ENCODE results near the gene RUBCN. TPM values are rescaled to one million over a fixed set of nuclear protein-coding genes. Genes with fewer than 3 reads are reported as not detected.

RUBCN gene
- total and polyA plus RNA-seq, 2 of the 13 experiments (the other 11 are each of a cell fraction or from before 2014, with no cell fraction given): 5.2 to 8.1 TPM

DNA sequence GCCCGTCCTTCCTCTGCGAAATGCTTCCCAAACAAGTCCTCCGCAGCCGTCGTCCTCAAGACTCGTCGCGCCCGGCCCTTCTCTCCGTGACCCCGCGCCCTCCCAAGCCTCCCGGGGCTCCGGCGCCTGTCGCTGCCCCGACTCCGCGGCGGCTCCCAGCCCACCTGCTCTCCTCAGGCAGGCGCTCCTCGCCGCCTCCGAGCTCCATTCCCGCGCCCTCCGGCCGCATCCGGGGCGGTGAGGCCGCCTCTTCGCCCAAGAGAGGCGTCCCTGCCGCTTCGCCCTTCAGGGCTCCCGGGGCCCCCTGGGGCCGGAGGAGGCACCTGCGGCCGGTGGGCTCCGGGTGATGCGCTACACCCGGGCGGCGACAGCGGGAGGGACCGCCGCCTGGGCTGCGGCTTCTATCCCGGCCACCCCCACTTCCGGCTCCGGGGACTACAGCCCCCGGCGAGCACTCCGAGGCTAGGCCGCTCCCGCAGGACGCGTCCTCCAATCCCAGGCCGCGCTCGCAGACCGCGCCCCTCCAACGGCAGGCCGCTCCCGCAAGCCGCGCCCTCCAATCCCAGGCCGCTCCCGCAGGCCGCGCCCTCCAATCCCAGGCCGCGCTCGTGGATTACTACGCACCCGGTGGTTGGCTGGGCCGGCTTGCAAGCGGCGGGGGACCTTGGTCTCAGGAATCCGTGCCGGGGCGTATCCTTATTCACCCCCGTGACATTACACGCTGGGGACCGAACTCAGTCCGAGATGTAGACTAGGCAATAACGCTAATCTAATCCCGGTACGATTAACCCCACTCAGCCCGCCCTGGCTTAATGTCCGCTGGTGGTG, at the start of gene RUBCN (continued):
- TF ChIP-seq, protein P1, sequence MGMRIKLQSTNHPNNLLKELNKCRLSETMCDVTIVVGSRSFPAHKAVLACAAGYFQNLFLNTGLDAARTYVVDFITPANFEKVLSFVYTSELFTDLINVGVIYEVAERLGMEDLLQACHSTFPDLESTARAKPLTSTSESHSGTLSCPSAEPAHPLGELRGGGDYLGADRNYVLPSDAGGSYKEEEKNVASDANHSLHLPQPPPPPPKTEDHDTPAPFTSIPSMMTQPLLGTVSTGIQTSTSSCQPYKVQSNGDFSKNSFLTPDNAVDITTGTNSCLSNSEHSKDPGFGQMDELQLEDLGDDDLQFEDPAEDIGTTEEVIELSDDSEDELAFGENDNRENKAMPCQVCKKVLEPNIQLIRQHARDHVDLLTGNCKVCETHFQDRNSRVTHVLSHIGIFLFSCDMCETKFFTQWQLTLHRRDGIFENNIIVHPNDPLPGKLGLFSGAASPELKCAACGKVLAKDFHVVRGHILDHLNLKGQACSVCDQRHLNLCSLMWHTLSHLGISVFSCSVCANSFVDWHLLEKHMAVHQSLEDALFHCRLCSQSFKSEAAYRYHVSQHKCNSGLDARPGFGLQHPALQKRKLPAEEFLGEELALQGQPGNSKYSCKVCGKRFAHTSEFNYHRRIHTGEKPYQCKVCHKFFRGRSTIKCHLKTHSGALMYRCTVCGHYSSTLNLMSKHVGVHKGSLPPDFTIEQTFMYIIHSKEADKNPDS (CRISPR knock-in tag; IDR thresholded peaks at IDR 0.05): no peak
- TF ChIP-seq RBAK (CRISPR knock-in tag; IDR thresholded peaks at IDR 0.05): no peak
- TF ChIP-seq ZNF136 (CRISPR knock-in tag; IDR thresholded peaks at IDR 0.05; ENCODE audit: low read depth): no peak
- no peak for TF ChIP-seq ZNF326 (CRISPR knock-in tag; IDR thresholded peaks at IDR 0.05; ENCODE audit: borderline replicate concordance)
- TF ChIP-seq GABPB1 (CRISPR knock-in tag; IDR thresholded peaks at IDR 0.05): peak; percentile 95
- TF ChIP-seq TP53 (CRISPR knock-in tag; conservative IDR thresholded peaks at IDR 0.05): no peak
- TF ChIP-seq AGO2 (optimal IDR thresholded peaks at IDR 0.05; ENCODE audit: low read depth, low read length): peak; percentile 41
- no peak for TF ChIP-seq BATF2 (CRISPR knock-in tag; IDR thresholded peaks at IDR 0.05)
- TF ChIP-seq EHMT2 (IDR thresholded peaks at IDR 0.05; ENCODE audit: borderline replicate concordance, low read depth, low read length): no peak
- 0 out of 2 replicates have a peak, but pooled peaks have one; percentile 55 for TF ChIP-seq ZNF766 (CRISPR knock-in tag; IDR thresholded peaks at IDR 0.05; ENCODE audit: borderline replicate concordance)
- TF ChIP-seq ZNF780A (CRISPR knock-in tag; IDR thresholded peaks at IDR 0.05): no peak
- TF ChIP-seq, protein P2, sequence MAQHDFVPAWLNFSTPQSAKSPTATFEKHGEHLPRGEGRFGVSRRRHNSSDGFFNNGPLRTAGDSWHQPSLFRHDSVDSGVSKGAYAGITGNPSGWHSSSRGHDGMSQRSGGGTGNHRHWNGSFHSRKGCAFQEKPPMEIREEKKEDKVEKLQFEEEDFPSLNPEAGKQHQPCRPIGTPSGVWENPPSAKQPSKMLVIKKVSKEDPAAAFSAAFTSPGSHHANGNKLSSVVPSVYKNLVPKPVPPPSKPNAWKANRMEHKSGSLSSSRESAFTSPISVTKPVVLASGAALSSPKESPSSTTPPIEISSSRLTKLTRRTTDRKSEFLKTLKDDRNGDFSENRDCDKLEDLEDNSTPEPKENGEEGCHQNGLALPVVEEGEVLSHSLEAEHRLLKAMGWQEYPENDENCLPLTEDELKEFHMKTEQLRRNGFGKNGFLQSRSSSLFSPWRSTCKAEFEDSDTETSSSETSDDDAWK (CRISPR knock-in tag; IDR thresholded peaks at IDR 0.05): no peak
- TF ChIP-seq GTF2F1 (IDR thresholded peaks at IDR 0.05; ENCODE audit: low read length): no peak
- TF ChIP-seq ZNF713 (CRISPR knock-in tag; IDR thresholded peaks at IDR 0.05): no peak
- TF ChIP-seq ARHGAP35 (CRISPR knock-in tag; IDR thresholded peaks at IDR 0.05; ENCODE audit: borderline replicate concordance): no peak; the same call in 1 of the 2 replicates
- peak; percentile 83 for TF ChIP-seq GATAD1 (CRISPR knock-in tag; IDR thresholded peaks at IDR 0.05)
- TF ChIP-seq, protein P3, sequence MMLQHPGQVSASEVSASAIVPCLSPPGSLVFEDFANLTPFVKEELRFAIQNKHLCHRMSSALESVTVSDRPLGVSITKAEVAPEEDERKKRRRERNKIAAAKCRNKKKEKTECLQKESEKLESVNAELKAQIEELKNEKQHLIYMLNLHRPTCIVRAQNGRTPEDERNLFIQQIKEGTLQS (CRISPR knock-in tag; IDR thresholded peaks at IDR 0.05): no peak
- TF ChIP-seq, protein P4, sequence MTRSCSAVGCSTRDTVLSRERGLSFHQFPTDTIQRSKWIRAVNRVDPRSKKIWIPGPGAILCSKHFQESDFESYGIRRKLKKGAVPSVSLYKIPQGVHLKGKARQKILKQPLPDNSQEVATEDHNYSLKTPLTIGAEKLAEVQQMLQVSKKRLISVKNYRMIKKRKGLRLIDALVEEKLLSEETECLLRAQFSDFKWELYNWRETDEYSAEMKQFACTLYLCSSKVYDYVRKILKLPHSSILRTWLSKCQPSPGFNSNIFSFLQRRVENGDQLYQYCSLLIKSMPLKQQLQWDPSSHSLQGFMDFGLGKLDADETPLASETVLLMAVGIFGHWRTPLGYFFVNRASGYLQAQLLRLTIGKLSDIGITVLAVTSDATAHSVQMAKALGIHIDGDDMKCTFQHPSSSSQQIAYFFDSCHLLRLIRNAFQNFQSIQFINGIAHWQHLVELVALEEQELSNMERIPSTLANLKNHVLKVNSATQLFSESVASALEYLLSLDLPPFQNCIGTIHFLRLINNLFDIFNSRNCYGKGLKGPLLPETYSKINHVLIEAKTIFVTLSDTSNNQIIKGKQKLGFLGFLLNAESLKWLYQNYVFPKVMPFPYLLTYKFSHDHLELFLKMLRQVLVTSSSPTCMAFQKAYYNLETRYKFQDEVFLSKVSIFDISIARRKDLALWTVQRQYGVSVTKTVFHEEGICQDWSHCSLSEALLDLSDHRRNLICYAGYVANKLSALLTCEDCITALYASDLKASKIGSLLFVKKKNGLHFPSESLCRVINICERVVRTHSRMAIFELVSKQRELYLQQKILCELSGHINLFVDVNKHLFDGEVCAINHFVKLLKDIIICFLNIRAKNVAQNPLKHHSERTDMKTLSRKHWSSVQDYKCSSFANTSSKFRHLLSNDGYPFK (CRISPR knock-in tag; IDR thresholded peaks at IDR 0.05; ENCODE audit: borderline replicate concordance): peak; percentile 45; the same call in 1 of the 2 replicates
- TF ChIP-seq, protein P5, sequence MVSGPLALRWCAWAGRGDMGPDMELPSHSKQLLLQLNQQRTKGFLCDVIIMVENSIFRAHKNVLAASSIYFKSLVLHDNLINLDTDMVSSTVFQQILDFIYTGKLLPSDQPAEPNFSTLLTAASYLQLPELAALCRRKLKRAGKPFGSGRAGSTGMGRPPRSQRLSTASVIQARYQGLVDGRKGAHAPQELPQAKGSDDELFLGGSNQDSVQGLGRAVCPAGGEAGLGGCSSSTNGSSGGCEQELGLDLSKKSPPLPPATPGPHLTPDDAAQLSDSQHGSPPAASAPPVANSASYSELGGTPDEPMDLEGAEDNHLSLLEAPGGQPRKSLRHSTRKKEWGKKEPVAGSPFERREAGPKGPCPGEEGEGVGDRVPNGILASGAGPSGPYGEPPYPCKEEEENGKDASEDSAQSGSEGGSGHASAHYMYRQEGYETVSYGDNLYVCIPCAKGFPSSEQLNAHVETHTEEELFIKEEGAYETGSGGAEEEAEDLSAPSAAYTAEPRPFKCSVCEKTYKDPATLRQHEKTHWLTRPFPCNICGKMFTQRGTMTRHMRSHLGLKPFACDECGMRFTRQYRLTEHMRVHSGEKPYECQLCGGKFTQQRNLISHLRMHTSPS (CRISPR knock-in tag; IDR thresholded peaks at IDR 0.05; ENCODE audit: low read depth): no peak
